Hepatocyte (in vitro differentiated cells): Measurements from ENCODE around the gene TNFRSF14.

Experiments used
- CTCF ChIP-seq: fragments of 200-600 bp; sonication (generic); IDR thresholded peaks from 2 replicates; pipeline ENCODE4 v1.5.1; 2016; ENCODE audit warnings: antibody characterized with exemption, mild to moderate bottlenecking; ENCODE audit not compliant: poor library complexity
- EZH2 ChIP-seq: fragments of 200-600 bp; sonication (generic); IDR thresholded peaks from 2 replicates; pipeline ENCODE4 v1.6.1; 2016; ENCODE audit warnings: antibody characterized with exemption, mild to moderate bottlenecking, borderline replicate concordance
- EZH2phosphoT487 ChIP-seq: fragments of 200-600 bp; sonication (generic); IDR thresholded peaks from one replicate; pipeline ENCODE4 v1.6.1; 2018; ENCODE audit warnings: antibody characterized with exemption, mild to moderate bottlenecking, low read depth, moderate library complexity; ENCODE audit not compliant: unreplicated experiment, severe bottlenecking

GRCh38 chr1:2558420-2558819, 2.2 kb downstream of the TNFRSF14 start:
- TF ChIP-seq CTCF (no peak), EZH2 (no peak), EZH2phosphoT487 (no peak)
